GM18870 (cell line): Measurements from ENCODE around the gene CDK15.
"Not testable (repeated sequence)": the region's sequence is repeated elsewhere in the genome, so short reads cannot be mapped to it uniquely, and the experiment has no call there.

Source experiments
- ATAC-seq: cut with Tn5 transposase; IDR thresholded peaks from one replicate; pipeline ENCODE4 v1.9.1; 2021; ENCODE audit warnings: moderate library complexity; ENCODE audit not compliant: unreplicated experiment

The CDK15 gene

GRCh38 chr2:201789395-201789794 lies 16.9 kb upstream of the CDK15 start:
- no peak for ATAC-seq

GRCh38 chr2:201790291-201790690 lies 16.0 kb upstream of the CDK15 start:
- no peak for ATAC-seq

GRCh38 chr2:201790989-201791388 lies 15.3 kb upstream of the CDK15 start:
- no peak for ATAC-seq

GRCh38 chr2:201793631-201794030 lies 12.7 kb upstream of the CDK15 start:
- ATAC-seq, result no peak

- ATAC-seq, result no peak
These were observed 12.0 kb upstream of the CDK15 start for GRCh38 chr2:201794294-201794693.

- no peak for ATAC-seq
These were observed 10.5 kb upstream of the CDK15 start for GRCh38 chr2:201795607-201796477.

- no peak for ATAC-seq
These were observed 9.9 kb upstream of the CDK15 start for GRCh38 chr2:201796478-201796865.

GRCh38 chr2:201797175-201797840 lies 9.0 kb upstream of the CDK15 start:
- ATAC-seq, result no peak

GRCh38 chr2:201798252-201798913 lies 8.0 kb upstream of the CDK15 start:
- ATAC-seq, result no peak

- not testable (repeated sequence) for ATAC-seq
These were observed 7.4 kb upstream of the CDK15 start for GRCh38 chr2:201798914-201799285.

GRCh38 chr2:201807452-201807999 lies 1.2 kb downstream of the CDK15 start:
- ATAC-seq, result no peak

GRCh38 chr2:201808027-201808426 lies 1.7 kb downstream of the CDK15 start:
- no peak for ATAC-seq

GRCh38 chr2:201809633-201810032 lies 3.3 kb downstream of the CDK15 start:
- no peak for ATAC-seq

GRCh38 chr2:201810604-201811003 lies 4.3 kb downstream of the CDK15 start:
- ATAC-seq, result not testable (repeated sequence)

- no peak for ATAC-seq
These were observed 7.8 kb downstream of the CDK15 start for GRCh38 chr2:201813996-201814760.

- no peak for ATAC-seq
These were observed 10.6 kb downstream of the CDK15 start for GRCh38 chr2:201816657-201817575.

- ATAC-seq, result no peak
These were observed 14.2 kb downstream of the CDK15 start for GRCh38 chr2:201820383-201821007.

- ATAC-seq, result no peak
These were observed 14.7 kb downstream of the CDK15 start for GRCh38 chr2:201821080-201821479.

- no peak for ATAC-seq
These were observed 17.9 kb downstream of the CDK15 start for GRCh38 chr2:201824212-201824611.
